ENCODE results near the gene WDR6.

WDR6 gene

DNA sequence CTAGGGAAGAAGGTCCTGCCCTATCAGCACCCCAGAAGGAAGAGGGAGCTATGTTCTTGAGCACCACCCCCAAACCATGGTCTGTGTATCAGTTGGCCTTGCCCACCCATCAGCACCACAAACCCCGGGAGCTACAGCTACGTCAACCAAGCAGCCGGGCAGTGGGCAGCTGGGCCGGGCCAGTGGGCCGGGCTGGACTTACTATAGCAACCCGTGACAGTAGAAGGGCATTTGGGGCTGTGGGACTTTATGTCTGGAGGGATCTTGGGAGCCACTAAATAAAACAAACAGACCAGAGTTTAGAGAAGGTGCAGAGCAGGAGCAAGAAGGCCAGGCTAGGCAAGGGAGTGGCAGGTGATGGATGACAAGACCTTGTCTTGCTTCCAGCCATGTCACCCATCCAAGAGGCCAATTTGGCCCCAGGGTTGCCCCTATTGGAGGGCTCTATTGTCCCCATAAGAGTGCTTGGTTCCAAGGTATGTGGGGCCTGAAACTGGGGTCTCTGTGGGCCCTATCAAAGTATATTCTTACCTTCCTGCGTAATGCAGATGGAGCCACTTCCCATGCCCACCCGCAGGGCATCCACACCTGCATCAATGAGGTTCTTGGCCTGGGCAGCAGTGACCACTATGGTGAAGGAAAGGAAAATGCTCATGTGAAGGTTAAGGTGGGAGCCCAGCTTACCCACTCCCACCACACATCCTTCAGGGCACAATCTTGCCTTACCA lies 18.8 kb downstream of the WDR6 start:
- in situ Hi-C loops (cut with MboI; ENCODE audit: low sequenced_read_pairs), result no loop called here

DNA sequence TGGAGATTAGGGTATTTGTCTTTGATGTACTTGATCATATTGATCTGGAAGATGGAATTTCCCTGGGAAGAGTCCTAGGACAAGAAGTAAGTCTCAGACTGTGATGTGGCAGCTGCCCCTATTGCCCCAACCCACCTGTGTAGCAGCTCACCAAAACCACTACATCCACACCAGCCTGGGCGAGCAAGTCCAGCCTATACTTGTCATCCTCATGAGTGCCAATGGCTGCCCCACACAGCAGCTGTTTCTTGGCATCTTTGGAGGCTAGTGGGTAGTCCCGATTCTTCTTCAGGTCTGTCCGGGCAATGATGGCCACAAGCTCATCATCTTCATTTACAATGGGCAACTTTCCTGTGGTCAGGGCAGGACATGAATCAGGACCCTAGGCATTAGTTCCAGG lies 19.3 kb downstream of the WDR6 start:
- in situ Hi-C loops (cut with MboI; ENCODE audit: low sequenced_read_pairs), result no loop called here

DNA sequence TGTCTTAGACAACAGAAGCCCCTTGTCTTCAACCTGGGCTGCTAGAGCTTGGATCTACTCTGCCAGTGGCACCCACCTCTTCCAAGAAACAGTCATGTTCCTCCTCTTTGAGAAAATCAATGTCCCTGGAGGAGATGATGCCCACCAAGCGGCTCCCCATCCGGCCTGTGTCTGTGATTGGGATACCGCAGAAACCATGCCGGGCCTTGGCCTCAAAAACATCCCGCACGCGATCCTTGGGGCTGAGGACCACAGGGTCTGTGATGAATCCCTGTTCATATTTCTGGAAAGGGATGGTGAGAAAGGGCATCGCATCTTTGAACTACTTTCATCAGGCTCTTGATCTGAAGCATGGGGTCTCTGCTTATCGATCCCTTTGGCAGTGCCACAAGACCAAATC lies 20.4 kb downstream of the WDR6 start:
- in situ Hi-C loops (cut with MboI; ENCODE audit: low sequenced_read_pairs), result no loop called here

DNA sequence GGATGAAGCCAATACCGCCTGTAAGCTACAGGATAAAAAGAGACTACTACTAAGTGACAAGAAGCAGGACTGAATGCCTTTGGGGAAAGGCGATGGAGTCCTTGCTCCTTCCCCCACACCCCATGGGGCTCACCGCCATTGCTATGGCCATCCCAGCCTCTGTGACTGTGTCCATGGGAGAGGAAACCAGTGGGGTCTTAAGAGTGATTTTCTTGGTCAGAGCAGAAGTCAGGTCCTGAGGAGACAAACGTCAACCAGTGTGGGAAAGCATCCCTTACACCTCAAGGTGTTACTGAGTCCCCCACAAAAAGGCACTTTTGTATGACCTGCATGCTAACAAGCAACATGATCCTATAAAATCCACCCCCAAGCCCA lies 21.1 kb downstream of the WDR6 start:
- in situ Hi-C loops (cut with MboI; ENCODE audit: low sequenced_read_pairs), result no loop called here

DNA sequence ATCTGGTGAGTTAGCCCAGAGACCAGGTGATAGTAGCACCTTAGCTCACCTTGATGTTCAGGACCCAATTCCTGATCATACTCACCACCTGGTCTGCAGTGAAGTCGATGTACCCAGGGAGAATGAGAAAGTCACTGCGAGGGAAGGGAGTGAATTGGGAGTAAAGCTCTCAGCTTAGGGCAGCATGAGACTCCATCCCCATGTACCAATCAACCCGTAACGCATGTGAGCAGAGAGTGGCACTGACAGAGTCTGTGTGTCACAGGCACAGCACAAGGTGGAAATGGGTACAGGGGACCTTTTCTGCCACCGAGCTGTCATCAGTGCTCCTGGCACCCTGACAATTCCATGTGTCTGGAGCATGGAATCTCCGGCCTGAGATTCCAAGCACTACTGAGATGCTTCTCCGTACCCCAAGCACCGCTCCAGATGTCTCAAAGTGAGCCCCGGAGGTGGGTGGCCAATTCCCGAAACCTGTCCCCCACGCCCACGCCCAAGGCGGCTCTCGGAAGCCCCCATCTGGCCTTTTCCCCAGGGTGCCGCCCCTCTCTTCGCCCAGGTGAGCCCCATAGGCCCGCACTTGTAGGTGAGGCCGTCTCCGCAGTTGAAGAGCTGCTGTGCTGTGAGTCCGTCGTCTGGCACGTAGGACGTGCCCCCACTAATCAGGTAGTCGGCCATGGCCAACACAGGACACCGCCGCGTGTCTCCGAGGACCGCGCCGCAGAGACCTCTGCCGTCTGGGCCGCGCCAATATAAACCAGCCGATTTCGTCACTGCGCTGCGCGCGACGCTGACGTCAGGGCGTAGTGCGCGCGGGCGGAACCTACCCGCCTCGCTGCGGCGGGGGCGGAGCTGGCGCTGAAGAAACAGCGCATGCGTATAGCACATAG lies 21.7 kb downstream of the WDR6 start, which contains the start of gene IMPDH2:
IMPDH2 (minus strand) TSS at position 726 of the 890 bp plus-strand sequence; CDS start at position 678, 48 bp downstream.
- in situ Hi-C loops (cut with MboI; ENCODE audit: low sequenced_read_pairs), result no loop called here

- in situ Hi-C loops (cut with MboI; ENCODE audit: low sequenced_read_pairs), result no loop called here
Measured at GRCh38 chr3:49029563-49029884, 22.3 kb downstream of the WDR6 start.

DNA sequence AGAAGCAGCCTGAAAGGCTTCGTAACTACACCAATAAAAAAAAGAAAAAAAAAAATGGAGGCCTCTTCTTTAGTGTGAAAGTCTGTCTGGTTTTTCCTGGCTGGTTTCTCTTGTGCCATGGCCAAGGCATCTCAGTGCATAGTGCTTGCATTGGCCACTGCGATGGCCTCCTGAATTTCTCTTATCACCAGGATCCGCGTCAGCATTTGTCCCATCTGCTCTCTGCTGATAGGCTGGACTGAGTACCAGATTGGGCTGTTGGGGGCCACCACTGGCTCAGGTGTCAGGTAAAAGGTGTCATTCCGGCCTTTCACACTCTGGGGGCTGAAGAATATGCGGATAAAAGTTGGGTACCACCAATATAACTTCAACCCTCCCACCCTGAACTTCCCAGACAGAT lies 23.1 kb downstream of the WDR6 start:
- in situ Hi-C loops (cut with MboI; ENCODE audit: low sequenced_read_pairs), result no loop called here

DNA sequence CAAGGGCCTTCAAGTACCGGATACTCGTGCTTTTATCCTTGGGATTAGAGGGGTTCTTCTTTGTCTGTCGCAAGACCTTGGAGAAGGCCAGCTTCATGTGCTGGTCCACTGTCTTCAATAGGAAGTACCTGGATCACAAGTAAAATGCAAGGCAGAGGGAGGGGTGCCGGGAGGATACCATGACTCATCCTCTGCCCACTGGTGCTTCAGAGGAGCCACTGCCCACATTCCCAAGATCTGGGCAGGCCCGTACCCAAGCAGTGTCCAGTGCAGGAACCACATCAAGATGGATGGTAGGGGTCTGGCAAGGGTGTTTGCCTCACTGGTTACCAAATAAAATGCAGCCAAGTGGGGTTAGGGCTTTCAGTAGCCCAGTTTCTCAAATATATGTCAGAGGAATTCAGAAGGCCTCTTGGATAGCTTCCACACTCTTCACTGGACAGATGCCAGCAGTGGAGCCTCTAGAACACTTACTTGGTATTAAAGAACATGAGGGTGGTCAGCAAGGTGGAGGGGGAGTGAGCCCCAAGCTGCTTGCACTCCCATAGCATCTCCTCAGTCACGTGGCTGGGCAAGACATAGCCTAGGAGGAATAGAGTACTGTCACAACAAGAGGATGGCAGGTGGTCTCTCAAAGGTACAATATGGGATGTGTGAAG lies 25.6 kb downstream of the WDR6 start:
- in situ Hi-C loops (cut with MboI; ENCODE audit: low sequenced_read_pairs), result no loop called here

DNA sequence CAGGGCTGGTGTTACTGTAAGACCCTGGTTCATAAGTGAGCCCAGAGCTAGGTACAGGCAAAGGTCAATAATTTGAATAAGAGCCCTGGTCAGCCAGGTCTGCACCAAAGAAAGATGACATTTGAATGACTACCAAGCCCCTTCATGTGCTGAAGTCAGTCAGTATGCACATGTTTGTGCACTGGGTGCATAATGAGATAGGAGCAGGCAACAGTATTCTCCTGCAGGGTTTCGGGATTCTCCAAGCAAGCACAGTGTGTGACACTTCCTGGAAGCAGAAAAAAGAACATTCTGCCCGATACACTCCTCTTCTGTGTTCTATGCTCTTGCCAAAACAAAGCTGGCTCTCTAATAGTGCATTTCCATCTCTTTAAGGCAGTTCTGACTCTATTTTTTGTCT lies 27.5 kb downstream of the WDR6 start:
- in situ Hi-C loops (cut with MboI; ENCODE audit: low sequenced_read_pairs), result no loop called here

- in situ Hi-C loops (cut with MboI; ENCODE audit: low sequenced_read_pairs), result no loop called here
Measured at GRCh38 chr3:49035281-49035680, 28.1 kb downstream of the WDR6 start.

- in situ Hi-C loops (cut with MboI; ENCODE audit: low sequenced_read_pairs), result no loop called here
Measured at GRCh38 chr3:49053543-49053942, 46.4 kb downstream of the WDR6 start.

- in situ Hi-C loops (cut with MboI; ENCODE audit: low sequenced_read_pairs), result no loop called here
Measured at GRCh38 chr3:49054344-49054862, 47.2 kb downstream of the WDR6 start.

DNA sequence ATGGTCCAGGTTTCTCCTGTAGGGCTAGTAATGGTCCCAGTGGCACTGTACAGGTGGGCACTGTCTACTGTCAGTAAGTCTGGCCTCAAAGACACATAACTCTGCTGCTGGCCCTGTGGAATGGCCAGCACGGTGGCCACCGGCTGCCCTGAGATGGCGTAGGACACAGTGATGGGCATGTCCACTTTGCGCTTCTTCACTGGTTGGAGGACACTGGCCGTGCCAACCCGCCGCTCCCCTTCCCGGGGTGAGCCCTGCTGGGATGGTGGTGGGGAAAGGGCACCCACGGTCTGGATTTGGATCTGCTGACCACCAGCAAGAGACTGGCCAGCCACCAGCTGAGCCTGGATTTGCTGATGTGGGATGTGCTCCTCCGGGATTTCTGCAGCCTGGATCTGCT lies 50.1 kb downstream of the WDR6 start:
- in situ Hi-C loops (cut with MboI; ENCODE audit: low sequenced_read_pairs), result no loop called here

GRCh38 chr3:49058011-49058410 lies 50.8 kb downstream of the WDR6 start:
- in situ Hi-C loops (cut with MboI; ENCODE audit: low sequenced_read_pairs), result no loop called here
